ENCODE measurements around the gene TTLL10.

- no peak for TF ChIP-seq CTCF (IDR thresholded peaks at IDR 0.05; ENCODE audit: insufficient read depth, low read length)
- TF ChIP-seq POLR2AphosphoS5 (IDR thresholded peaks at IDR 0.05; ENCODE audit: low read depth): no peak
- TF ChIP-seq REST (IDR thresholded peaks at IDR 0.05; ENCODE audit: insufficient replicate concordance, low read depth): no peak
- no peak for TF ChIP-seq SPI1 (IDR thresholded peaks at IDR 0.05; ENCODE audit: borderline replicate concordance, low read depth)
- TF ChIP-seq GABPA (IDR thresholded peaks at IDR 0.05; ENCODE audit: low read depth): no peak
Observed at GRCh38 chr1:1228187-1228586, 54.5 kb downstream of the TTLL10 start.

All from HL-60 (cell line).